Stimulated activated CD4-positive, alpha-beta T cell treated with anti-CD3 and anti-CD28 coated beads, TNF-alpha, amount 100 ng/mL, for 1 hour (primary cell): Measurements from ENCODE around the gene REXO2.

Source experiments
- DNase-seq, 3 donors: peaks; one replicate each; pipeline ENCODE4 v3.0.0-alpha.2; 2020; ENCODE audit warnings: low read depth in 3 of 3, low spot score in 1 of 3

REXO2 gene

DNA sequence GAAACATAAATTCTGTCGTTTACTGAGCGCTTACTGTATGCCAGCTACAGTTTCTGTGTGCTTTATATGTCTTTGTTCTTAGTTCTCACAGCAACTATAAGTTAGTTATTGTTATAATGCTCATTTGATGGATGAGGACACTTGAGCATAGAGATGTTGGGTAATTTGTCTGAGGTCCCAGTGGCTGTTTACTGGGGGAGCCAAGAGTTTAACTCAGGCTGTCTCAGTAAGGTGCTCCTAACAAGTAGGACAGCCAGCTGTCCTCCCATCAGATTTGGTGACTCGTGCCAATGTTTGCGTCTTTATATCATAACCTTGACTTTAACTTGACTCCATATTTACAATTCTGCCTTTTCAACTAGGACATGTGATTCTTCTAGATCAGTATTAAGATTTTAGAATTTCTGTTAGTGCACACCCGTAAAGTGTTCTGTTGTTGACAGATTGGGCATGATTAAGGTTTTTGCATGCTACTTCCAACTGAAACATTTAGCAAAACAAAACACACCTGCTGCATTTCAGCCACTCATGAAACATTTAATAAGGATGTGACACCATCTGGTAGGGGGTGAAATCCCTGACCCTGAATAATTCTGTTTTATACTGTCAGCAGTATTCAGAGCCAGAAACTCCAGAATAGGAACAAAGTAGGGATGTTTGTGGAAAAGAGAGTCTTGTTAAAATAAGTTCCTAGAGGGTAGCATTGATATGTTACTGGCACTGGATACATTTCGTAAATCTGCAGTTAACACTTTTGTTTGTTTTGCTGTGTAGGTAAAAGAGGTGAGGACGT, 1.9 kb downstream of the REXO2 start:
- DNase-seq: no peak

DNA sequence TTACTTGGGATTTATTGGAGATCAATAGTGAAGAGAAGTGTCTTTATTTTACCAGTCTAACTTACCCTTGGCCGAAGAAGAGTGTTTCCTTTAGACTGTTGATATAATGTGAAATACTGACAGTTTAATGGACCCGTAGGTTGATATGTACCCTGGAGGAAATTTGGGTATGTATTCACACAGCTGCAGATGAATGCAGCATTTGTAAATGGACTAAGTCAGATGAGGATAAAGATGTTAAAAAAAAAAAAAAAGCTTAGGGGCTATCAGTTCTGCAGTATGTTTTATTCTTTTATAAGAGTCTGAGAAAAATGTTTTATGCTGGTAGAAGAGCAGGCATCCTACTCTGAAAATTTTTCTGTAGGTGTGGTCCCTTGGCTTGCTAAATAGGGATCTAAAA, 2.7 kb downstream of the REXO2 start:
- no peak for DNase-seq

DNA sequence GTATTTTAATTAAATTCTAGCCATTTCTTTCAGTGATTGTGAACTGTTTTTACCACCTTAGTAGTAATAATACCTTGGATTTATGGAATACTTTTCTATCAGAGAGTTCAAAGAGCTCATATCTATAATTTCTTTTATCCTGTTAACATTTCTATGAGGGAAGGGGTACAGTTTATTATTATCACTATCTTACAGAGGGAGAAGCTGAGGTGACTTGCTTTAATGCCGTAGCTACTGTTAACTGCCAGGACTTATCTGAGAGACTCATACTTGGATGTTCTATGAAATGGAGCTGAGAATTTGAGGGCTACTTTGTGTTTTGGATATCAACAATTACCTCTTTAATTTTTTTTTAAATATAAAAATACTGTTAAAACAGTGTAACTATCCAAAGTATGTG, 3.3 kb downstream of the REXO2 start:
- DNase-seq: no peak

DNA sequence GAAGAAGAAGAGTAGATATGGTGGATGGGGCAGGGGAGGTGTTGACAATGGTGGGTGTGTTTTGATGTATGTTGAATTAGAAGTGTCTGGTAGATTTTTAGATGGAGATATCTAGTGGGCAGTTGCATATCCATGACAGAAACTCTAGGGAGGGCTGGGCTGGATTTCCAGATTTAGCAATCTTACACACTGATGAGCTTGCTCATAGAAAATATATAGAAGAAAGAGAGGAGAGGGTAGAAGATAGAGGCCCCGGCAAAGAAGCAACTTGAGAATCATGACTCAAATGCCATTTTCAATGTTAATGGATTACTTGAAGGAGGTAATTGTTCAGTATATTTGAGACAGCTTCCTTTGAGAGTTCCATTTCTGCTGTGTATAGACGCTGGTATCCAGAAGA, 8.2 kb downstream of the REXO2 start:
- DNase-seq: no peak

DNA sequence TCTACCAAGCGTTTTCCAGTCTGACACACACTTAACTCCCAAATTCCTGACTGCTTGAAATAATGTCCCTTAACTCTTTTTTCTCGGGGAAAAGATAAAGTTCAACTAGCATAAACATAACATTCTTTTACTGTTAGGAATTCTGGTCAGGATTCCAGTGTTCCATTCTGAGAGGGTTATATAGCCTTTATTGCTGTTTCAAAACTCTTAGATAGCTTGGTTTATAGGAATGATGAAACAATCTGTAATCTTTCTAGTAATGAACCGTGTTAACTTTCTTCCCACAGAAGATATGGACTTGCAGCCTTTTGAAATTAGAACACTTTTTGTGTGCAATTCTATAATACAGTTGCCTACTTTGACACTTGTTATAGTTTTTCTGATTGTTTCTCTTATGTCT, 8.6 kb downstream of the REXO2 start:
- no peak for DNase-seq

DNA sequence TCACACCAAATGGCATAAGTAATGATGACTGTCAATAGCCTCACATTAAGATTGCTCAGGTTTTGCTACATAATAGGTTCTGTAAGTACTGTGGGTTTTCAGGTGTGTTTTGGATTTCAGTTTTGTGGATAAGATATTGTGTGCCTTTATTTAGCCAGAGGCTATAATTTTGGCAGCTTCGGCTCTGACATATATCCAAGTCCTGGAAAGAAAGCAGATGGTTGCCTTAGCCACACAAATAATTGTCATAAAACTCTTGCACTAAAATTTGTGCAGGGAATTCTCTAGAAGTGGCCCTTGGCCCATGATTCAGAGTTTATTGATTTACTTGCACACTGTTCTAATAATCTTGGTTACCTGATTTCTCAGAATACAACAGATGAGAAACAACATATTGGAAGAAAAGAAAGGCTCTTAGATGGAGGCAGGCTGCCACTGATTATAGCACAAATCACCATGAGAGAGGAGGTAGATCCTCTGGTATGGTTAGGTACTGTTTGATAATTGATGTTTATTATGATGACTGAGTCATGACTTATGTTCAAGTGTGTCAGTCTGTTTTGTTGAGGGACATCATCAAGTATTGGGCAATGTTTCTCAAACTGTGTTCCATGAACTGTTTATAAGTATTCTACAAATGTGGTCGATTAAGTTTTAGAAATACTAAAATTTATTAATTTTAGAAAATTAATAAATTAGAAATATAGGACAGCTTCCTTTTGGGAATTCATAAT, 9.6 kb downstream of the REXO2 start:
- no peak for DNase-seq

DNA sequence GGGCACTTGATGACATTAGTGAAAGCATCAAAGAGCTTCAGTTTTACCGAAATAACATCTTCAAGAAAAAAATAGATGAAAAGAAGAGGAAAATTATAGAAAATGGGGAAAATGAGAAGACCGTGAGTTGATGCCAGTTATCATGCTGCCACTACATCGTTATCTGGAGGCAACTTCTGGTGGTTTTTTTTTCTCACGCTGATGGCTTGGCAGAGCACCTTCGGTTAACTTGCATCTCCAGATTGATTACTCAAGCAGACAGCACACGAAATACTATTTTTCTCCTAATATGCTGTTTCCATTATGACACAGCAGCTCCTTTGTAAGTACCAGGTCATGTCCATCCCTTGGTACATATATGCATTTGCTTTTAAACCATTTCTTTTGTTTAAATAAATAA, 10.6 kb downstream of the REXO2 start:
- DNase-seq: no peak

DNA sequence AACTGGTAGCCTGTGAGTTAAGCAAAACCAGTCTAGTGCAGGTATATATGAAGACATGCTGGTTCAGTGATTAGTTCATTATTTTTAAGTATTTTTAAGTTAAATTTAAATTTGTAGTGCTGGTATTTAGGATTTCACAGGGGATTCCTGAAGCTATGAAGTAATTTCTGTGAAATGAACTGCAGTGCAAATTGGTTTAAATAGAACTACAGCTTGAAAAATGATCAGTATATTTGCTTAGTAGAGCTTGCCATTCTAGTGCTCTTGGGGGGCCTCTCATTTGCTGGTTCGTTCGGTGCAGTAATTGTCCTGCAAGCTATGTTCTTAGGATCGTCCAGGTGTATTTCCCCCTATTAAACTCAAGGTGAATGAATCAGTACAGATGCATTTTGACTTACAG, 13.1 kb downstream of the REXO2 start:
- no peak for DNase-seq

DNA sequence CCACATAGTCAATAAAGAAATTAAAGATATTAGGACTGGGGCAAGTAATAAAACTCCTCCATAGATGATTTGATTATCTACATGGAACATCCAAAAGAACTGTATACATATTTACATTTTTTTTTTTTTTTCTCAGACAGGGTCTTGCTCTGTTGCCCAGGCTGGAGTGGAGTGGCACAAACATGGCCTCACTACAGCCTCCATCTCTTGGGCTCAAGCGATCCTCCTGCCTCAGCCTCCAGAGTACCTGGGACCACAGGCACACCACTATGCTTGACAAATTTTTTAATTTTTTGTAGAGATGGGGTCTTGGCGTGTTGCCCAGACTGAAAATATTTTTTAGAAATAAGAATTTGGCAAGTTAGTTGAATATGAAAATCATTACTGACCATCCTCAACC, 24.7 kb downstream of the REXO2 start:
- no peak for DNase-seq

DNA sequence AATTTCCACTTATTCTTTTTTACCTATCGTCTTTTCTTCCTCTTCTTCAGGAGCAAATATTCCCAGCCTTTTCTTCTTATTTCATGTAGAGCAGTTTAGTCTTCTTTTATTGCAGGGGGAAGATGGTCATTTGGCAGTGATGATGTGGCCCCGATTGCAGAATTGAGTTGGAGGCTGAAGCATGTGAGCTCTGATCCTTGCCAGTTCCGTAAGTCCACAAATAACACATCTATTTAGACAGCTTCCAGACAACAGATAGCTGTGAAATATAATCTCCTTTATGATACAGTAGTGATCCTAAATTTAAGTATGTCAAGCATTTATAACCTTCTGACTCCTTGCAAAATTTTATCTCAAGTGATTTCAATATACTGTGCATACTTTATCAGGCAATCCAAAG, 27.5 kb downstream of the REXO2 start:
- no peak for DNase-seq

DNA sequence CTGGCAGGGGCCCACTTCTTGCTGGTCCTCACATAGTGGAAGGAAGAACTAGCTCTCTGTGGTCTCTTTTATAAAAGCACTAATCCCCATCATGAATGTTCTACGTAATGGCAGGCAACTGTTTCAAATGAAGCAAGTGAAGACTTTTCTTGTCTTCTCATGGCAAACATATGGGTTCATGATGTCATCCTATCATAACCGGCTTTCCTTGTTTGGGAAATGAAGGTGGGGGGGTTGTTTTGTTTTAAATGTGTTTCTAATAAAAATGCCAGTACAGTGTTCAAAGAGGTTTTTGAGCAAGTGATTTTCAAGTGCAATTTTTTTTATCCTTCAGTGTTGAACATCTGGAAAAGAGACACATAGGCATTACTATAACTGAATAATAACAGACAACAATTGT, 33.4 kb downstream of the REXO2 start:
- DNase-seq: no peak

DNA sequence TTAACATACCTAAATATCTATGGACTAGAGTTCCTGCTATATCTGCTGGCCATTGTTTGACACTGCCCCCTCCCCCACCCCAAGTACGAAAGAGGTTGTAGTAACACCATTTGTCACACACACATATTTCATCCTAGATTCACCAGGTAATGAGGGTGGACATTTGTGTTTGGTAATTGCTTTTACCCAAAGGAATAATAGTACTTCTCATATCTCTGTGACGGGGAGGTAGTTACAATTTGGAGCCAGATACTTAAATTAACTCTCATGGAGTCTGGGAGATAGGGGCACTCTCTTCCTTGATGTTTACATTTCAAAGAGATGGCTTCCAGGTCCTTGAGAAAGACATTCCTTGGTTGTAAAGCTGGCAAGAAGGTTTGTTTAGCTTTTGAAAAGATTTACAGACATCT, 38.7 kb downstream of the REXO2 start:
- no peak for DNase-seq

DNA sequence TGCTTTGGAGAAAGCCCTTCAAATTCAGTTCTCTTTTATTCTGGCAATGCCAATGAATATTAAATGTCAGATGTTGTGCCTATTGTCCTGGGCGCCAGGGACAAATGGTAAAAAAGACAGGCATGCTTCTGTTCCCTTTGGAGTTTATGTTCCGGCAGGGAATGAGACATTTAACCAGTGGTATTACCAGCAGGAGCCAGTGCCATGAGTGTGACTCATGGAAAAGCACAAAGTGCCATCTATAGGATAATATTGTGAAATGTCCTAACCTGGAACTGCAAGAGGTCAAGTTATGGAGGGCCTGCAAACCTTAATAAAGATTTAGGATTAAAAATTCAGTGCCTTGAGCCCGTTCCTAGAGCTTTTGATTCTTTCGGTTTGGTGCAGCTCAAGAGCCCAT, 39.5 kb downstream of the REXO2 start:
- DNase-seq: no peak

DNA sequence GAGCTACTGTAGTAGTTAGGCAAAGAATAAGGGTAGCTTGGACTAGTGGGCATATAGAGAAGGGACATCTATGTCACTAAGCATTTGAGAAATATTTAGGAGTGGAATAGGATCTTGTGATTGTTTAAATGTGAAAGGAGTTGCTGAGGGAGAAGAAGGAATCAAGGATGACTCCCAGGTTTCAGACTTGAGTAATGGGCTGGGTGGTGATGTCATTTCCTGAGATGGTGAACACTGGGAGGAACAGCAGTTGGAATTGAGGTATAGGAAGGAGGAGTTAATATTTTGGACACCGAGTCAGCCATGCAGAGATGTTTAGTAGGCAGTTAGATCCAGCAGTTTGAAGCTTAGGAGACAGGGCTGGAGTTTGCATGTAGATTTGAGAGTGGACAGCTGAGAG, 40.1 kb downstream of the REXO2 start:
- no peak for DNase-seq

DNA sequence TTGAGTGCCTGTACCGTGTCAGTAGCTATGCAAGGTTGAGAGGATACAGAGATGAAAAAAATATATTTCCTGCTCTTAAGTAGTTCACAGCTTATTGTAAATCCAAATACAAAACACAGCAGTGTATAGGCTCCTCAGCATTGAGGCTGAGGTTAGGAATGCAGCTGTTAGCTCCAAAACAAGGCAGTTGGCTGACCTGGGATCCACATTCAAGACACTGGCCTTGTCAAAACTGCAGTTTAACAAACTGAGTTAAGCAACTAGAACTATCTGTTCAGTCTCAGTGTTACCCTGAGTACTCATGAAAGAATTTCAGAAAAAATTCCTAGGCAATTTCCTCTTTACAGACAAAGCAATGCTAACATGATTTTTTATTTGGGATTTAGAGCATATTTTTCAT, 42.8 kb downstream of the REXO2 start:
- no peak for DNase-seq

DNA sequence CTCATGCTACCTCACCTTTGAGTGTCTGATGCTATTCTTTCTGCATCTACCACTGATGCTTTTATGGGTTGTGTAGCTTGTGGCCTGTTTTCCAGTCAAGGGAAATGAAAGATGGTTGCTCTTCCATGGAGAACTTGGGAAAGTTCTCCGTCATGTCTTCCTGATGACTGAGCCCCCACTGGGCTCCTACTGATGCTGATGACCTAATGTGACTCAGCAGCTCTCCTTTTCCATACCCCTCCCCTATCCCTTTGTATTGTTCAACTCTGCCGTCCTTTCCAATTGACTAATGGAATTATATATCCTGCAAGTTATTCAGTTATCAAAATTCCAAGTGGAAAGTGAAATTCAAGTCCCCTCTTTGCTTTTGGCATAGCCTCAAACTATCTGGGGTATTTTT, 44.7 kb downstream of the REXO2 start:
- no peak for DNase-seq

DNA sequence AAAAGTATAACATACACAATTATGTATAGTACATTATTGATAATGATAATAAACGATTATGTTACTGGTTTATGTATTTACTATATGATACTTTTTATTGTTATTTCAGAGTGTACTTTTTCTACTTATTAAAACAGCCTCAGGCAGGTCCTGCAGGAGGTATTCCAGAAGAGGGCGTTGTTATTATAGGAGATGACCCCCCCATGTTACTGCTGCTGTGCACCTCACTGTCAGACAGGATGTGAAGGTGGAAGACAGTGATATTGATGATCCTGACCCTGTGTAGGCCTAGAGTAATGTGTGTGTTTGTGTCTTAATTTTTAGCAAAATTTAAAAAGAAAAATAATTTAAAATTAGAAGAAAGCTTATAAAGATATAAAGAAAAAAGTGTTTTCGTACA, 57.6 kb downstream of the REXO2 start:
- DNase-seq: no peak

DNA sequence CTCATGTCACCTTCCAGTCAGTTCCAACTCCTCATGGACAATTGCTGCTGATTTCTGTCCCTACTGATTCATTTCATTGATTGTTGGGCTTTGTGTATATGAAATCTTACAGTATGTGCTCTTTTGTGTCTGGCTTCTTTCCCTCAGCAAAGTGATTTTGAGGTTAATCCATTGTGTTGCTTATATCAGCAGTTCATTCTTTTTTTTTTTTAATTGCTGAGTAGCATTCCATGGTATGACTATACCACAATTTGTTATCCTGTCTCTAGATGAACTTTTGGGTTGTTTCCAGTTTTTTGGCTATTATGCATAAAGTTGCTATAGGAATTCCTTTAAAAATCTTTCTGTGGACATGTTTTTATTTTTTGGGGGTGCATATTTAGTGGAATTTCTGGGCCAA, 60.5 kb downstream of the REXO2 start:
- no peak for DNase-seq
